ENCODE measurements around the gene LCAT. TPM values are rescaled to one million over a fixed set of nuclear protein-coding genes. Genes with fewer than 3 reads are reported as not detected.

LCAT gene
- total RNA-seq, 6 experiments from 2014 or later: 17.6 to 21.8 (median 19.8) TPM

DNA sequence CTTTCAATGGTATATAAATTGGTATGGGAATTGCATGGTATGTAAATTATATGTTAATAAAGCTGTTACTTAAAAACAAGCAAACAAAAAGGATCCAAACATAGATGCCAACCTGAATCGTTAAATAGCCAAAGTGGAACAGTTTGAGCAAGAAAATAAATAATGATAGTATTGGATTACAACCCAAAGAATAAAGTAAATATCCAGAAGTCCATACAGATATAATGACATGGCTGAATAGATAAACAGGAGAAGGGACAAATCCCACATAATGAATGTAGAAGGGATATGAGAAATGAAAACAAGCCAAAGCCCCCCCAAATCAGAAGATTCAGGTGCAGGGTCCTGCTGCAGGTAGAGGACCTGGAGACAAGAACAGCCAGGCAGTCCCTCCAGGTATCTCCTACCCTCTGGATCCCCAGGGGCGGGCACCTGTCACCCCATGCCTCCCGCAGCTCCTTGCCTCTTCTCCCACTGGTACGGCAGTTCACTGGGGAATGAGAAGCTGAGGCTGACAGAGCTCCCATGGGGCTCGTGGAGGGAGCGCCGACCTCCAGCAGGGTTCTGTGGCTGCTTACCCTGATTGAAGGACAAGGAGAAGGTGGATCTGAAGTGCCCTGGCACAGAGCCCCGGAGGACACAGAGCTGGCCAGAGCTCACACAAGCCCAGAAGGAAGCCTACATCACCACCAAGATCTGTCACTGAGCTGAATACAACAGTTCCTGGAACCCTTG is 9.9 kb upstream of the LCAT start:
- TF ChIP-seq, protein P1, sequence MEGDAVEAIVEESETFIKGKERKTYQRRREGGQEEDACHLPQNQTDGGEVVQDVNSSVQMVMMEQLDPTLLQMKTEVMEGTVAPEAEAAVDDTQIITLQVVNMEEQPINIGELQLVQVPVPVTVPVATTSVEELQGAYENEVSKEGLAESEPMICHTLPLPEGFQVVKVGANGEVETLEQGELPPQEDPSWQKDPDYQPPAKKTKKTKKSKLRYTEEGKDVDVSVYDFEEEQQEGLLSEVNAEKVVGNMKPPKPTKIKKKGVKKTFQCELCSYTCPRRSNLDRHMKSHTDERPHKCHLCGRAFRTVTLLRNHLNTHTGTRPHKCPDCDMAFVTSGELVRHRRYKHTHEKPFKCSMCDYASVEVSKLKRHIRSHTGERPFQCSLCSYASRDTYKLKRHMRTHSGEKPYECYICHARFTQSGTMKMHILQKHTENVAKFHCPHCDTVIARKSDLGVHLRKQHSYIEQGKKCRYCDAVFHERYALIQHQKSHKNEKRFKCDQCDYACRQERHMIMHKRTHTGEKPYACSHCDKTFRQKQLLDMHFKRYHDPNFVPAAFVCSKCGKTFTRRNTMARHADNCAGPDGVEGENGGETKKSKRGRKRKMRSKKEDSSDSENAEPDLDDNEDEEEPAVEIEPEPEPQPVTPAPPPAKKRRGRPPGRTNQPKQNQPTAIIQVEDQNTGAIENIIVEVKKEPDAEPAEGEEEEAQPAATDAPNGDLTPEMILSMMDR (IDR thresholded peaks at IDR 0.05): no peak
- DNase-seq: no peak
- no peak overlapping the region for H3K4me3 Mint-ChIP-seq
- H3K9me3 Mint-ChIP-seq: no peaks in the 10 kb centered on the region
- H3K27ac Mint-ChIP-seq: no peak overlapping the region
- no peaks in the 10 kb centered on the region; the same call in 1 of the 2 replicates for H3K27me3 Mint-ChIP-seq (ENCODE audit: insufficient read depth)
- H3K4me1 Mint-ChIP-seq (ENCODE audit: low read depth): peaks cover 2% of the 10 kb centered on the region
- peaks cover 27% of the 10 kb centered on the region for H3K36me3 Mint-ChIP-seq (ENCODE audit: low read depth)

DNA sequence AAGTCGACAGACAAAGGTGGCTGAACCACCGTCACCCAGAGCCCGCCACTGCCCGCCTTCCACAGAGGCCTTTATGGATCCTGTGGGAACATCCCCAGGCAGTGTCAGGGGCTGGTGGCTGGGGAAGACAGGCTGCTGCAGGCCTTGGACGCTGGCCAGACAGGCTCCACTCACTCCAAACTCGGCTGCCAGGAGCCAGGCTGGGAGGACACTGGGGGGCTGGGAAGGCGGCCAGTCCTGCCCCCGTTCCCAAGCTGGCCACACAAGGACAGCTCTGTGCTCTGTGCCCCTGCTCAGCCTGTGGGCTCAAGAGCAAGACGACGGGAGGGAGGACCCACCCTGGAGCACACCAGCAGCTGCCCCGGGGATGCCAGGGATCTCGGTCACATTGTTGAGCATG is 7.6 kb upstream of the LCAT start:
- Mint-ChIP-seq H3K4me3 (no peak overlapping the region), H3K4me1 (ENCODE audit: low read depth) (no peaks in the 10 kb centered on the region), H3K27me3 (ENCODE audit: insufficient read depth) (no peaks in the 10 kb centered on the region; the same call in 1 of the 2 replicates), H3K27ac (no peak overlapping the region), H3K9me3 (no peaks in the 10 kb centered on the region), H3K36me3 (ENCODE audit: low read depth) (peaks cover 25% of the 10 kb centered on the region)
- TF ChIP-seq, protein P1 (IDR thresholded peaks at IDR 0.05): no peak
- no peak for DNase-seq

DNA sequence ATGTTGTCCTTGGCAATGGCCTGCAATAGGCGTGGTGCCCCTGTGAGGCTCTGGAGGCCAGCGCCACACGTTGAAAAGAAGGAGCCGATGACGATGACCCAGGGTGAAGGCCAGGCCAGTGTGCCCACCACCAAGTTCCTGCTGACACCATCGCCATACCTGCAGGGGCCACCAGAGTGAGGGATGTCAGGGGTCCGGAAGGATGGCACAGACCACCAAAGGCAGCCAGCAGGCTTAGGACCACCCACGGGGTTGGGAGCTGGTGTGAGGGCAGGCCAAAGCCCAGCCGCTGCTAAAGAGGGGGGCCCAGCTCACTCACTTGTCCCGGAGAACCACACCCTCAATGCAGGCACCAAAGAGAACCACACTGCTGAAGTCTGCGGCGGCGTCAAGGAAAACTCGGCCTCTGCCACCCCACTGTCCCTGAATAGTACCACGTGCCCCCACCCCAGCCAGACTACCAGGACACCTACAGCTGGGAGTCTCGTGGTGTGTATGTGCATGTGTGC is 6.5 kb upstream of the LCAT start:
- TF ChIP-seq, protein P1 (IDR thresholded peaks at IDR 0.05): no peak
- Mint-ChIP-seq H3K27me3 (ENCODE audit: insufficient read depth) (no peaks in the 10 kb centered on the region; the same call in 1 of the 2 replicates), H3K9me3 (no peaks in the 10 kb centered on the region), H3K27ac (no peak overlapping the region), H3K4me1 (ENCODE audit: low read depth) (no peaks in the 10 kb centered on the region), H3K36me3 (ENCODE audit: low read depth) (peaks cover 25% of the 10 kb centered on the region), H3K4me3 (no peak overlapping the region)
- DNase-seq: no peak

DNA sequence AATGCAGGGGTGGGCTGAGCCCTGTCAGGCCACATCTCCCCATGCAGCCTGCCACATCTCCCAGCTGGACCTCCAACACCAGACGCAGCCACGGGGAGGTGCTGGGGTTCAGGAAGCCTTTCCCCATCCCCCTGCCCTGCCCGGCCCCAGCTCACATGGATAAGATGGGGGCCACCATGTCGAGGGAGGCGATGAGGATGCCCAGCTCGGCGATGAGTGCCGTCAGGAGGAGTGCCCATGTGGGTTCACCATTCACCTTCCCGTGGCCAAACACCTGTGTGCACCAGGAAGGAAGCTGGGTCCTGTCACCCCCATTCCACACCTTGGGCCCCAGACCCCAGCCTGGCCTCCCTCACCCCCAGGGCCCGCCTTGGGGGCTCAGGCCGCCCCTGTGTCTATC is 5.7 kb upstream of the LCAT start:
- TF ChIP-seq, protein P1 (IDR thresholded peaks at IDR 0.05): no peak
- Mint-ChIP-seq H3K27ac (no peak overlapping the region), H3K27me3 (ENCODE audit: insufficient read depth) (no peaks in the 10 kb centered on the region; the same call in 1 of the 2 replicates), H3K36me3 (ENCODE audit: low read depth) (peaks cover 25% of the 10 kb centered on the region), H3K4me3 (no peak overlapping the region), H3K4me1 (ENCODE audit: low read depth) (no peaks in the 10 kb centered on the region), H3K9me3 (no peaks in the 10 kb centered on the region)
- no peak for DNase-seq

DNA sequence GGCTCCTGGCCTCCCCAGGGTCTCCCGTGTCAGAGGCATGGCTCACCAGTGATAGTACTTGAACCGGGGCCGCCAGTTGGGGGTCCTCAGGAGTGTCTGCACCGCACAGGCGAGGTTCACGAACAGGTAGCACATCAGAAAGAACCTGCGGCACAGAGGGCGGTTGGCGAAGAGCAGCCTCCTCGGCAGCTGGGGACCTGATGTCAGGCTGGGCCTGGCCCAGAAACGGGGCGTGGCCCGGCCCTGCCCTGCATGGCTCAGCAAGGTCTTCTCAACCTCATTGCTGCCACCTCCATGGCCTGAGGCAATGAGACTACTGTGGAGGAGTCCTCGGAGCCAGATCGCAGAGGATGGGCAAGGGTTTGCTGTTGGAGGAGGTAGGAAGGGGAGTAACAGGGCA is 4.1 kb upstream of the LCAT start:
- peaks cover 14% of the 10 kb centered on the region for H3K36me3 Mint-ChIP-seq (ENCODE audit: low read depth)
- no peak for DNase-seq
- H3K4me3 Mint-ChIP-seq: no peak overlapping the region
- TF ChIP-seq, protein P1 (IDR thresholded peaks at IDR 0.05): no peak
- no peaks in the 10 kb centered on the region for H3K9me3 Mint-ChIP-seq
- no peak overlapping the region for H3K27ac Mint-ChIP-seq
- H3K4me1 Mint-ChIP-seq (ENCODE audit: low read depth): no peaks in the 10 kb centered on the region
- H3K27me3 Mint-ChIP-seq (ENCODE audit: insufficient read depth): no peaks in the 10 kb centered on the region; the same call in none of the 2 replicates
